Calu3 (cell line): Measurements from ENCODE around the gene ABHD10. TPM values are rescaled to one million over a fixed set of nuclear protein-coding genes. Genes with fewer than 3 reads are reported as not detected.

Source experiments
- Bru-seq: library from RNA; stranded (reverse); fragments of 400-500 nt; gene quantifications from one replicate; lab custom pipeline; 2021; lab: Mats Ljungman, UMichigan
- BruChase-seq, 2 experiments: library from RNA; stranded (reverse); fragments of 400-500 nt; gene quantifications; one replicate each; lab custom pipeline; 2021; lab: Mats Ljungman, UMichigan
- BruUV-seq: library from RNA; stranded (reverse); fragments of 400-500 nt; replicated peaks from 2 replicates; lab custom pipeline; 2021; lab: Mats Ljungman, UMichigan
- CTCF ChIA-PET: fragments of 300-600 bp; sonication (Branson Sonifier 250); formaldehyde crosslinking; loops from one replicate; lab custom pipeline; 2022; ENCODE audit warnings: antibody characterized with exemption; lab: Charles Lee
- DNase-seq: peaks from one replicate; pipeline ENCODE4 v3.0.0; 2022
- H3K27ac Mint-ChIP-seq: one replicate; pipeline ENCODE4 v1.8.0; 2022; ENCODE audit warnings: mixed read lengths; ENCODE audit not compliant: unreplicated experiment
- H3K27me3 Mint-ChIP-seq: one replicate; pipeline ENCODE4 v1.8.0; 2022; ENCODE audit warnings: mixed read lengths; ENCODE audit not compliant: unreplicated experiment
- H3K36me3 Mint-ChIP-seq: one replicate; pipeline ENCODE4 v1.8.0; 2022; ENCODE audit warnings: mild to moderate bottlenecking, moderate library complexity, mixed read lengths; ENCODE audit not compliant: insufficient read depth, unreplicated experiment
- H3K4me1 Mint-ChIP-seq: one replicate; pipeline ENCODE4 v1.8.0; 2022; ENCODE audit warnings: mild to moderate bottlenecking, low read depth, mixed read lengths; ENCODE audit not compliant: unreplicated experiment
- H3K4me3 Mint-ChIP-seq: one replicate; pipeline ENCODE4 v1.8.0; 2022; ENCODE audit warnings: mild to moderate bottlenecking, low read depth, moderate library complexity, mixed read lengths; ENCODE audit not compliant: unreplicated experiment
- H3K9me3 Mint-ChIP-seq: one replicate; pipeline ENCODE4 v1.8.0; 2022; ENCODE audit warnings: low read depth, mixed read lengths; ENCODE audit not compliant: unreplicated experiment
- intact Hi-C: fragments of 100-400 bp; cut with micrococcal nuclease; formaldehyde crosslinking; loops from one replicate; pipeline ENCODE4 v1.10.0; 2022; ENCODE audit not compliant: unreplicated experiment
- long read RNA-seq: library from polyadenylated mRNA; stranded (forward); transcript quantifications from one replicate; pipeline ENCODE4 v2.0.0, GENCODE V29; 2022
- total RNA-seq: library from RNA; stranded (reverse); gene quantifications from 2 replicates; pipeline ENCODE4 v1.2.3, GENCODE V29; 2022
- TF ChIP-seq, protein P1 (sequence below): fragments of 200-600 bp; IDR thresholded peaks from one replicate; pipeline ENCODE4 v1.8.0; 2022; ENCODE audit warnings: antibody characterized with exemption; ENCODE audit not compliant: unreplicated experiment

ABHD10 gene
- total RNA-seq (23.7 and 26.4 TPM in 2 replicates), Bru-seq, nascent RNA (percentile 78 among the genes with signal in this experiment), BruChase-seq, experiment 1, labeled RNA remaining after a 6-hour chase (percentile 71 among the genes with signal in this experiment), BruChase-seq, experiment 2, labeled RNA remaining after a 2-hour chase (percentile 78 among the genes with signal in this experiment)
- long read RNA-seq, transcript ABHD10-201 (5 exons, 2,590 nt), result major isoform, 50 of 57 reads
- long read RNA-seq, partial matches to known transcripts, result 0 of 57 reads
- long read RNA-seq, other reads (novel, unspliced or antisense), result 4 of 57 reads

DNA sequence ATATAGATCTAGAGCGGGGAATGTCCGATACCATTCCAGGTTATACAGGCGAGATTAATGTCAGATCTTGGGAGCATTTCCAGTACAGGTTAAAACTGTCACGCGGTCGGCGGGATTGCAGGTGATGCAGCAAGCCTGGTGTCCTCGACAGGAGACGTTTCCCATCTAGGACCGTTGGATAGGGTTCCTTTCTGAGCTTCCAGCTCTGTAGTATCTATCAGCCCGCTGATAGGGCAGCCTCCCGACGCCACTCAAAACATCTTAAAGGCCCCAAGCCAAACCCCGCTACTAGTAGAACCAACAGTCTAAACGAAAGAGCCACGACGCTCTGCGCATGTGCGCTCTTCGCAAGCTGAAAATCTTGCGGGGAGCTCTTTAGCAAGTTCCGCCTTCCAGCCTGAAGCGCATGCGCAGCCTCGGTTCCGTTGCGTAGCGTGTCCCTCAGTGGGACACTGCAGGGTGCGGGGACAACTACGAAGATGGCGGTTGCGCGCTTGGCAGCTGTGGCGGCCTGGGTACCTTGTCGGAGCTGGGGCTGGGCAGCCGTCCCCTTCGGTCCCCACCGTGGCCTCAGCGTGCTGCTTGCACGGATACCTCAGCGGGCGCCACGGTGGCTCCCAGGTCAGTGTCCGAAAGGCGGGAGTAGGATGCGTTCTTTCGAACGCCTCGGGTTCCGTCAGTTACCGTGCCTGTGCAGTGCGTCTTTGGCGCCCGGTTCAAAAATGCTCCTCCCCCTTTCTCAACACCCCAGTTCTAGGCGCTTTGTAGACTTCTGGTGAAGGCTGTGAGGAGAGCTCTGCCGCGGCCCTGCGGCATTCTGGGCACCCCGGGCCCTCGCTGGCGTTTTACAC is at the start of gene ABHD10:
ABHD10 (plus strand) TSS at position 444 of the 851 bp plus-strand sequence; CDS start at position 480, 36 bp downstream.
- Mint-ChIP-seq H3K4me1 (no peaks in the 10 kb centered on the region), H3K4me3 (peak within 1 kb of the TSS; percentile 84), H3K27me3 (no peaks in the 10 kb centered on the region), H3K36me3 (peaks cover 15% of the 10 kb centered on the region), H3K9me3 (no peaks in the 10 kb centered on the region), H3K27ac (peak within 1 kb of the TSS; percentile 70)
- TF ChIP-seq, protein P1, sequence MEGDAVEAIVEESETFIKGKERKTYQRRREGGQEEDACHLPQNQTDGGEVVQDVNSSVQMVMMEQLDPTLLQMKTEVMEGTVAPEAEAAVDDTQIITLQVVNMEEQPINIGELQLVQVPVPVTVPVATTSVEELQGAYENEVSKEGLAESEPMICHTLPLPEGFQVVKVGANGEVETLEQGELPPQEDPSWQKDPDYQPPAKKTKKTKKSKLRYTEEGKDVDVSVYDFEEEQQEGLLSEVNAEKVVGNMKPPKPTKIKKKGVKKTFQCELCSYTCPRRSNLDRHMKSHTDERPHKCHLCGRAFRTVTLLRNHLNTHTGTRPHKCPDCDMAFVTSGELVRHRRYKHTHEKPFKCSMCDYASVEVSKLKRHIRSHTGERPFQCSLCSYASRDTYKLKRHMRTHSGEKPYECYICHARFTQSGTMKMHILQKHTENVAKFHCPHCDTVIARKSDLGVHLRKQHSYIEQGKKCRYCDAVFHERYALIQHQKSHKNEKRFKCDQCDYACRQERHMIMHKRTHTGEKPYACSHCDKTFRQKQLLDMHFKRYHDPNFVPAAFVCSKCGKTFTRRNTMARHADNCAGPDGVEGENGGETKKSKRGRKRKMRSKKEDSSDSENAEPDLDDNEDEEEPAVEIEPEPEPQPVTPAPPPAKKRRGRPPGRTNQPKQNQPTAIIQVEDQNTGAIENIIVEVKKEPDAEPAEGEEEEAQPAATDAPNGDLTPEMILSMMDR, result no peak
- DNase-seq, result peak; percentile 89
- no TSS peak for BruUV-seq
- intact Hi-C loops, result no loop called here
- CTCF ChIA-PET, result interaction anchor here (1.0 to 1.9 kb wide), 10 partner anchors 10 to 310 kb away, joined by 3 to 12 read pairs (median 5); no protein-coding TSS in a partner anchor

DNA sequence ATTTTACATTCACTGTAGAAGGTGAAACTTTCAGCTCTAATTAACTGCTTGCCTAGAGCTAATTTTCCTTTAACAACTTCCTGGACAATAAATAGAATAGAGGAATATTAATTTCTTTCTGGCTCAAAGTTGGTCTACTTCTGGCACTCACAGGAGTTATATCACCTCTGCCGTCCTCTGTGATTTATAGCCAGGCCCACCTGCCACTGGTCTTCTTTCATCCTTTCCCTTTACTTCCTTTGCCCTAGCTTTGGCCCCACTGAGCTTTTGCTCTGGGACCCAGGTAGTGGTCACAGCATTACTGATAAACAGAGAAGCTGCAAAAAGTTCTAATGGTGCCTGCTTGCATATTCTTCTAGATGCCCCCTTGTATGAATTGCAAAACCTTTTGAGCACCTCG is 49.3 kb upstream of the ABHD10 start:
- Mint-ChIP-seq H3K27me3 (no peaks in the 10 kb centered on the region), H3K9me3 (no peaks in the 10 kb centered on the region), H3K4me1 (peaks cover 9% of the 10 kb centered on the region), H3K27ac (no peak overlapping the region), H3K36me3 (peaks cover 5% of the 10 kb centered on the region), H3K4me3 (no peak overlapping the region)
- no peak for DNase-seq
- intact Hi-C loops, result no loop called here
- TF ChIP-seq, protein P1, result no peak
- CTCF ChIA-PET, result no interaction called here
- no TSS peak for BruUV-seq

DNA sequence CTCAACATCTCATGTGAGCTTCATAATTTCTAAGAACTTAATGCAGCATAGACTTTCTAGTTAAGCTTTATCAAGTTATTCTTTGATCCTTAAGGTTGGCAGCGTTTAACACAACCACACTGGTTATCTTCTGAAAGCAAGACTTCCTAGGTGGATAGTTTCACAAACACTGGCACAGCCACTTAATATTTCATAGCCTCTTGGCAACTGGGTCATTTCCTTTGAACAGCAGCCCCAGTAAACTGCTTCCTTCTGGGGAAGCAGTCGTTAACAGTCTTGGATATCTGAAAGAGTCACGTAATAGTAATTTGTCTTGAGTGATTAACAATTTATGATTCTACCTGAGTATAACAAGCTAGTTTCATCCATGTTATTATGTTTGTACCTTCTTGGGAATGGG is 45.9 kb upstream of the ABHD10 start:
- Mint-ChIP-seq H3K36me3 (no peaks in the 10 kb centered on the region), H3K27me3 (no peaks in the 10 kb centered on the region), H3K9me3 (no peaks in the 10 kb centered on the region), H3K4me1 (peaks cover 31% of the 10 kb centered on the region), H3K4me3 (no peak overlapping the region), H3K27ac (peak overlapping the region; percentile 62)
- DNase-seq, result no peak
- CTCF ChIA-PET, result interaction anchor here (0.9 kb wide), 1 partner anchor 24 kb away, joined by 3 read pairs; no protein-coding TSS in a partner anchor
- intact Hi-C loops, result no loop called here
- no TSS peak for BruUV-seq
- TF ChIP-seq, protein P1, result no peak

DNA sequence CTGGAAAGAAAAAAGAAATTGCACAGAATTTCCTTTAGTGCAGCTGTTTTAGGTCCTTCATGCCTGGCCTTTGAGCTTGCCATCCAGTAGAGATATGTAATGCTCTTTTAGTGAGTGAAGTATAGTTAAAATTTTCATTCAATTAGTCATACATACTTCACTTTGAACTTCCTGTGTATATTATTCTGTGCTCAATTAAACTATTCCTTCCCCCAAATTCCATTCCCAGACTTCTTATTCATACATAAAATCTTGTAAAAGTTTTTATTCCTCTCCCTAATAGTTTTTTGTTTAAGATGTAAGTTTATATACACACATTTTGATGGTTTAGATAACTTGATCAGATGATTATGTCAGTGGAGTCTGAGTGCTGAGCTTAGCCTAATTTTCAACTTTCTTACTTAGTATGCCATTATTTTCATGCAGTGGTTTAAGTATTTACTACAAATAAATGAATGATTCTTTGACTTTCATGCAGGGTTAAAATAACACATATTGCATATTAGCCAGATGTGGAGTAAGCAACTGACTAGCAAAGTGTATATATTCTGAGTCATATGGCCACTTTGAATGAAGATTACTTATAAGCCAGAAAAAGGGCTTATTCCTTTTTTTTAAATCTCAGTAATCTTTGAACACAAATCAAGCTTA is 42.5 kb upstream of the ABHD10 start:
- DNase-seq, result no peak
- H3K36me3 Mint-ChIP-seq, result no peaks in the 10 kb centered on the region
- peak overlapping the region; percentile 95 for H3K27ac Mint-ChIP-seq
- intact Hi-C loops, result no loop called here
- TF ChIP-seq, protein P1, result no peak
- H3K27me3 Mint-ChIP-seq, result no peaks in the 10 kb centered on the region
- H3K4me3 Mint-ChIP-seq, result no peak overlapping the region
- H3K9me3 Mint-ChIP-seq, result no peaks in the 10 kb centered on the region
- no TSS peak for BruUV-seq
- CTCF ChIA-PET, result interaction anchor here (0.6 to 1.9 kb wide), 3 partner anchors 19 to 72 kb away, joined by 3 to 5 read pairs (median 3); no protein-coding TSS in a partner anchor
- H3K4me1 Mint-ChIP-seq, result peaks cover 35% of the 10 kb centered on the region
